Stomach smooth muscle (tissue), 2 donors: ENCODE measurements around the gene SAYSD1.

Experiments used
- H3K27ac ChIP-seq: one replicate; pipeline ENCODE4 v1.7.0; 2013; ENCODE audit warnings: mild to moderate bottlenecking, low read length, inconsistent platforms
- H3K27me3 ChIP-seq, 2 donors: one replicate each; pipeline ENCODE4 v1.7.0; 2013; ENCODE audit warnings: low read length in 2 of 2; ENCODE audit not compliant: insufficient read depth in 2 of 2, control insufficient read depth in 1 of 2
- H3K36me3 ChIP-seq, 2 donors: one replicate each; pipeline ENCODE4 v1.7.0; 2013; ENCODE audit warnings: low read length in 2 of 2; ENCODE audit not compliant: control insufficient read depth in 2 of 2, insufficient read depth in 2 of 2
- H3K4me1 ChIP-seq: one replicate; pipeline ENCODE4 v1.7.0; 2013; ENCODE audit warnings: low read length; ENCODE audit not compliant: control insufficient read depth, insufficient read depth
- H3K4me3 ChIP-seq, 2 donors: one replicate each; pipeline ENCODE4 v1.7.0; 2013; ENCODE audit warnings: low read length in 2 of 2
- H3K9ac ChIP-seq, 2 donors: one replicate each; pipeline ENCODE4 v1.7.0; 2013; ENCODE audit warnings: low read length in 2 of 2, mild to moderate bottlenecking in 1 of 2
- H3K9me3 ChIP-seq, 2 donors: one replicate each; pipeline ENCODE4 v1.7.0; 2013; ENCODE audit warnings: low read length in 2 of 2; ENCODE audit not compliant: control insufficient read depth in 2 of 2
- donor health status: healthy.
- donor health status: Pancreatic carcinoma.

Gene SAYSD1

DNA sequence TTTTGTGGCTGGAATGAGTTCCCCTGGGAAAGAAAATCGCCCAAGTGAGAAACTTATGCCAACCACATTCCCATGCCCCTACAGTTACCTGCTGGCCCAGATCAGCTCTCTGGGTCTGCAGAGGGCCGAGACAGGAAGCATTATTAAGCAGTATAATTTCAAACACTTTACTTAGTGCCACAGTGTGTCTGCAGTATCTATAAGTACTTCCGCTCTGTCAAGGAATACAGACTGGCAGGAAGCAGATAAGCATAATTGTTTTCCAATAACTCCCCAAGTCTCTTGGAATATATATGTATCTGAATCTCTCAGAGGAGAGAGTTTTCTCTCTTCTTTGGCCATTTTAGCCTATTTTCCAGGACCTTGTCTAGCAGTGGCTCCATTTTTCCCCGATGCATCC lies 24.9 kb downstream of the SAYSD1 start:
- no peaks in the 10 kb centered on the region for H3K9me3 ChIP-seq
- H3K4me3 ChIP-seq = no peak overlapping the region
- H3K4me1 ChIP-seq = peaks cover 33% of the 10 kb centered on the region
- H3K27ac ChIP-seq = no peak overlapping the region
- no peak overlapping the region for H3K9ac ChIP-seq
- H3K27me3 ChIP-seq = no peaks in the 10 kb centered on the region
- no peaks in the 10 kb centered on the region for H3K36me3 ChIP-seq

DNA sequence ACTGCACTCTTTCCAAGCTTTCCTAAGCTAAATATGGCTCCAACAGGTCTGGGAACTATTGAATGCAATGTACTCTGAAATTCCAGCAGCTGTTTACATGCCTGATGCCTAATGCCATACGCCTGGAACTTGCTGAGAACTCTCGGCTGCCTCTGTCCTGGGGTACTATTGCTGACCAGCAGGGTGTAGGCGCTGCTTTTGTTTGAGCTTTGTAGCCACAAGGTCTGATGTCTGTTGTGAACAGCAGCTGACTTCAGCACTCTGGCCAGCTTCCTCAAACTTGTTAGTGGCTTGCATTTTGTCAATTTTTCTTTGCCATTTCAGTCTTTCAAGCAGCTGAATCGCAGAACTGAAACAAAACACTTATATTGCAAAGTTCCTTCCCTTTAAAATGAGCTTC lies 26.7 kb downstream of the SAYSD1 start:
- Histone ChIP-seq H3K4me1 (peaks cover 49% of the 10 kb centered on the region), H3K27me3 (no peaks in the 10 kb centered on the region), H3K9me3 (no peaks in the 10 kb centered on the region), H3K36me3 (no peaks in the 10 kb centered on the region), H3K9ac (no peak overlapping the region), H3K4me3 (peak overlapping the region in 1 of 2 donors; percentile 47), H3K27ac (no peak overlapping the region)

DNA sequence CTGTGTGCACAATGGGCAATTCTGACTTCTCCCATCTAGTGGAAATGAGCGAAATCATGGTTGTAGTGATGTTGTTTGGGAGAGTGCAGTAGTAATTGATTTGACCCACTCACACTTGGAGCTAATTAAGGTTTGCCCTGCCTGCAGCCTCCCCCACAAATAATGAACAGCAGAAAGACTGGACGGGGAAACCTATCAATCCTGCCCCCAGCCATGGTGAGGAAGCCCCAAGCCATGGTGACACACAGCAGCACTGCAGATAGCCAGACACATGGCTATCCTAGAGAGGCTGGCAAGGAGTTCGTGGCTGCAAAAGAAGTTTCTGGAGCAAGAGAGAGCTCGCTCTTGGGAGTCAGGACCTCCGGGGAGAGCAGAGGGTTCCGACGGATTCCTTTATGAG lies 27.8 kb downstream of the SAYSD1 start:
- Histone ChIP-seq H3K36me3 (no peaks in the 10 kb centered on the region), H3K9me3 (no peaks in the 10 kb centered on the region), H3K4me3 (no peak overlapping the region), H3K4me1 (peaks cover 51% of the 10 kb centered on the region), H3K27ac (no peak overlapping the region), H3K27me3 (no peaks in the 10 kb centered on the region), H3K9ac (no peak overlapping the region)

DNA sequence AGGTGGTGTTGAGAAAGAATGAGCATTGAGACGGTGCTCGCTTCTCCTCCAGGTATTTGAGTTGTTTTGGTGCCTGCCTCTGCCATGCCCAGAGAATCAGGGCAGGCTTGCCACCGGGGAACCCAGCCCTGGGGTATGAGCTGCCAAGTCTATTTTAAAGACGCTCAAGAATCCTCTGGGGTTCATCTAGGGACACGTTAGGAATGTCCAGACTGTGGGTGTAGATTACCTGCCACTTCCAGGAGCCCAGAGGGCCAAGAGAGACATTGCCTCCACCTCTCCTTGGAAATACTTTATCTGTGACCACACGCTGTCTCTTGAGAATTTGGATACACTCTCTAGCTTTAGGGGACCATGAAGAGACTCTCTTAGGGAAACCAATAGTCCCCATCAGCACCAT lies 28.3 kb downstream of the SAYSD1 start:
- H3K9me3 ChIP-seq = no peaks in the 10 kb centered on the region
- H3K4me1 ChIP-seq = peaks cover 51% of the 10 kb centered on the region
- no peak overlapping the region for H3K9ac ChIP-seq
- no peaks in the 10 kb centered on the region for H3K36me3 ChIP-seq
- no peak overlapping the region for H3K27ac ChIP-seq
- H3K4me3 ChIP-seq = no peak overlapping the region
- no peaks in the 10 kb centered on the region for H3K27me3 ChIP-seq

DNA sequence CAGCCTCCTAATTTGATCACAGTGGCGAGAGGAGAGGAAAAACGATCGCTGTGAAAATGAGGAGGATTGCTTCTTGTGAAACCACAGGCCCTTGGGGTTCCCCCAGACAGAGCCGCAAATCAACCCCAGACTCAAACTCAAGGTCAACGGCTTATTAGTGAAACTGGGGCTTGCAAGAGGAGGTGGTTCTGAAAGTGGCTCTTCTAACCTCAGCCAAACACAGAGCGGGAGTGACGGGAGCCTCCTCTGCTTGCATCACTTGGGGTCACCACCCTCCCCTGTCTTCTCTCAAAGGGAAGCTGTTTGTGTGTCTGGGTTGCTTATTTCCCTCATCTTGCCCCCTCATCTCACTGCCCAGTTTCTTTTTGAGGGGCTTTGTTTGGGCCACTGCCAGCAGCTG lies 28.7 kb downstream of the SAYSD1 start:
- H3K4me3 ChIP-seq = no peak overlapping the region
- no peak overlapping the region for H3K9ac ChIP-seq
- no peaks in the 10 kb centered on the region for H3K9me3 ChIP-seq
- H3K27ac ChIP-seq = peak overlapping the region; percentile 86
- no peaks in the 10 kb centered on the region for H3K36me3 ChIP-seq
- H3K27me3 ChIP-seq = no peaks in the 10 kb centered on the region
- peaks cover 51% of the 10 kb centered on the region for H3K4me1 ChIP-seq

DNA sequence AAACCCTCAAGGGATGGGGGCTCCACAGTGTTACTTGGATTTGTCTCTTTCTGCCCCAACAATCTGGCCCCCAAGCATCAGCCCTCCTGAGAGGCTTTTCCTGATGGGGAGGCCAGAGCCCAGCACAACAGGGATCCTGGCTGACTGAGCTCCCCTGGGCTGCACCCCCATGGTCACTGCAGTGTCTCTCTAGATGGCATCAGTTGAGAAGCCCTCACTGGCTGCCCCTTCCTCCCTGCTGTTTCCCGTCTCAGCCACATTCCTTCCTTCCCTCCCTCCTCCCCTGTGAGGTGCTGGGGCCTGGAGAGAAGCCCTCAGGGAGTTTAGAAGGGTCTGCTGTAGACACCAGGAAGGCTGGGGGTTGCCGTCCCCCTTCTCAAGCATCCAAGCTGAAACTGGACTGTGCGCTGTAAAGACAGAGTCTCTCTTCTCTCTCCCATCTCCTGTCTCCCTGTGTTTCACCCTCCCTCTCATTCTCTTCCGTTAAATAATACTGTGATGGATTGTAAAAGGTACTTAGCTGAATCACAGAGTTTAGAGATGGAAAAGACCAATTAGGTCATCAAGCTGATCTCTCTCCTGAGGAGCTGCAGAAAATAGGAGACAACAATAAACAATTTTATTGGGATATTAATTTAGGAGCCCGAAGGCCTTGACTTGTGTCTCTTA lies 29.7 kb downstream of the SAYSD1 start:
- Histone ChIP-seq H3K9me3 (no peaks in the 10 kb centered on the region), H3K27me3 (no peaks in the 10 kb centered on the region), H3K4me1 (peaks cover 51% of the 10 kb centered on the region), H3K36me3 (no peaks in the 10 kb centered on the region), H3K9ac (peak overlapping the region in 1 of 2 donors; percentile 29), H3K27ac (peak overlapping the region; percentile 86), H3K4me3 (no peak overlapping the region)

DNA sequence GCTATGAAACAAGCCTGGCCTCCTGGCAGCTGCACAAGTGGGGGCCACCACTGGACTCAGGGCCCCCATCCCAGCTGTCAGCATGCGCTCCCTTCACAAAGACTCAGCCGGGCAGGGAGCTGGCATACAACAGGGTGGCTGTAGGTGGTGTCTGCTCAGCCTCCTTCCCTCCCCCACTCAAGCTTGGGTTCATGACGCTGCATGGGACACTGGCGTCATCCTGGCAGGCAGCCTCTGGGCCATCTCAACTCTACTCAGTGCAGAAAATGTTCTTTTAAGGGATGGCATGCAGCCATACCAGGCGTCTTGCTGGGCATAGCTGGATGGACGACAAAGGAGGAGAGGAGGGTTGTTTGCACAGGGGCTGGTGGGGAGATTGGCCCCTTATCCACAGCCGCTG lies 30.5 kb downstream of the SAYSD1 start:
- Histone ChIP-seq H3K4me3 (peak overlapping the region in 1 of 2 donors; percentile 22), H3K27ac (peak overlapping the region; percentile 86), H3K9me3 (no peaks in the 10 kb centered on the region), H3K36me3 (no peaks in the 10 kb centered on the region), H3K4me1 (peaks cover 51% of the 10 kb centered on the region), H3K9ac (peak overlapping the region in 1 of 2 donors; percentile 29), H3K27me3 (no peaks in the 10 kb centered on the region)

DNA sequence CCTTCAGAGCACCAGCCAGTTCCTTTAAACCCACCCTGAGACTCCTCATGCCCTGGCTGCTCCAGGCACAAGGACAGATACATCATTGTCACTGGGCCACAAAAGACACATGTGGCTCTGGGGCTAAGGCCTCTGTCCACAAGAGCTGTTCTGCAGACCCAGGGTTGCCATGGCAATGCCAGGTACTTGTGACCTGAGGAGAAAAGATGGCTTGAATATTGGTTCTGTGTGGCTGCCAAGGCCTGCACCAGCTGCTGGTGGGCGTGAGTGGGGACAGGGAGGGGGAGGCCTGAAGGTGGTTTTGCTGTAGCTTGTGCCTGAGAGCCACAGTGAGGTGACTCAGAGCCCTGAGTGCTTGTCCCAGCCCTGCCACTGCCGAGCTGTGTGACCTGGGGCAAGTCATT lies 31.8 kb downstream of the SAYSD1 start:
- H3K27me3 ChIP-seq = no peaks in the 10 kb centered on the region
- no peak overlapping the region for H3K4me3 ChIP-seq
- no peaks in the 10 kb centered on the region for H3K9me3 ChIP-seq
- H3K27ac ChIP-seq = no peak overlapping the region
- peaks cover 40% of the 10 kb centered on the region for H3K4me1 ChIP-seq
- H3K36me3 ChIP-seq = no peaks in the 10 kb centered on the region
- no peak overlapping the region for H3K9ac ChIP-seq

DNA sequence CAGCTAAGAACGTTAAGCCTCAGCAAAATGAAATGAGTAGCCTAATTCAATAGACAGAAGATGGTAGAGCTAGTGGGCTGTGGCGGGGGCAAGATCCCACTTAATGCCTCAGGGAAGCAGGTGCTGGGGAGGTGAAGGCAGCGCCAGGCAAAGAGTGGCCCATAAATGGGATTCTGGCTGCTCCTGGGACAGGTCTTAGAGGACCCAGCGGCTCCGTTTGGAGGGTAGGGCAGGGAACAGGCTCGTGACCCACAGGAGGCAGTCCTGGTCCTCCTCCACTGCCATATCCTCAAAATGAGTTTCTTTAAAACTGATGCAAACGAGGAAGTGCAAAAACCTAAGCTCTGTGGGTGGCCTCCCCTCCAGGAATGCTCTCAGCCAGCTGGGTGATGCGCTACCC lies 32.7 kb downstream of the SAYSD1 start:
- no peak overlapping the region for H3K27ac ChIP-seq
- no peak overlapping the region for H3K4me3 ChIP-seq
- H3K9ac ChIP-seq = no peak overlapping the region
- H3K9me3 ChIP-seq = no peaks in the 10 kb centered on the region
- no peaks in the 10 kb centered on the region for H3K36me3 ChIP-seq
- peaks cover 33% of the 10 kb centered on the region for H3K4me1 ChIP-seq
- H3K27me3 ChIP-seq = no peaks in the 10 kb centered on the region

DNA sequence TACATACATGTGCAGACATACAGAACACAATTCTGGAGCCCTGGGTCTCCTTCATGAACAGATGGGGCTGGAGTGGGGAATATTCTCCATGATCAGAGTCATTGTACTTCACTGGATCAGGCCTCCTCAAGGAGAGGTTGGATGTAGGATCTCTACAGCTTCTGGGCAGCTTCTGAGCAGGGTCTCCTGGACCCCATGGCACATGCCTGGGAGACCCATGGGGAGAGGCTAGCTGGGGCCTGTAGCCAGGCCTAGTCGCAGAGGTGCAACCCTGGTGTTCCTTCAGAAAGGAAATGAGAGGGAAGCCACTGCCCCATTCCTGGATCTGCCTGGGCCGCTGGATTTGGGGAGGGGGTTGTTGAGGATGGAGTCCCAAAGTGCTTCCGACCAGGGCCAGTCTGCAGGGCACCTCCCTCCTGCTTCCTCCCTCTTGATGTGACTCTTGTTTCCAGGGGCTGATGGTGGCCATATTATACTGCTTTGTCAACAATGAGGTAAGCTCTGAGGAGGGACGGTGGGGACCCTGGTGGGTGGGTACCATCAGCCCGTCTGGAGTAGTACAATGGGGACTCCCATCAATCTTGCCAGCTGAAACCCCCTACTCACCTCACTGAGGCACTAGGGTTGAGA lies 34.6 kb downstream of the SAYSD1 start:
- no peak overlapping the region for H3K4me3 ChIP-seq
- no peak overlapping the region for H3K27ac ChIP-seq
- H3K9me3 ChIP-seq = no peaks in the 10 kb centered on the region
- no peaks in the 10 kb centered on the region for H3K27me3 ChIP-seq
- peaks cover 21% of the 10 kb centered on the region for H3K4me1 ChIP-seq
- H3K9ac ChIP-seq = no peak overlapping the region
- no peaks in the 10 kb centered on the region for H3K36me3 ChIP-seq
